Activated CD4-positive, CD25-positive, alpha-beta regulatory T cell treated with anti-CD3 and anti-CD28 coated beads, Interleukin-2, amount 50 U/mL, for 24 hours (primary cell): ENCODE data around the gene UAP1L1.
"Not testable (repeated sequence)": the region's sequence is repeated elsewhere in the genome, so short reads cannot be mapped to it uniquely, and the experiment has no call there.

Experiments used
- ATAC-seq, 2 donors: fragments of 150-1000 bp; cut with Tn5 transposase; one replicate each; pipeline ENCODE4 v1.10.0; 2021; ENCODE audit warnings: mild to moderate bottlenecking in 1 of 2, moderate library complexity in 1 of 2

Gene UAP1L1

GRCh38 chr9:137116728-137117127 lies 39.4 kb downstream of the UAP1L1 start:
- no peak for ATAC-seq

DNA sequence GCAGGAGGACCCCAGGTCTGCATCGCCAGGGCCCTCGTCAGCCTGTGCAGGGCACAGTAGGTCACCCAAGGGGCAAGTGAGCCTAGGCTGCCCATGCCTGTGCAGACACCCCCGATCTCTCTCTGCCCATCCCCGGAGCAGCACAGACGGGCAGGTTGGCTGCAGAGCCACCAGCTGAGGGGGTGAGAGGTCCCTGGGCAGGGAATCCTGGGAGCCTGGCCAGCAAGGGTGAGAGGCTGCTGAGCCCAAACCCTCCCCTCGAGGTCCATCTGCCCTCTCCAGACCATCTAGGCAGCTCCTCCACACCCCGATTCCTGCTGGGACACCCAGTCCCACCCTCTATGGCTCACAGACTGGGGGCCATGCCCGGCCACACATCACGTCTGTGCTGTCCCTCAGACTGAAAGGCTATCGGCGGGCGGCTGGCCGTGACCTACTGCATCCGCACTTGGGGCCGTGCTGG lies 40.0 kb downstream of the UAP1L1 start:
- no peak for ATAC-seq

- ATAC-seq = not testable (repeated sequence)
Measured at GRCh38 chr9:137118092-137118603, 40.8 kb downstream of the UAP1L1 start.

GRCh38 chr9:137121927-137122795 lies 44.8 kb downstream of the UAP1L1 start:
- peak in 1 of 2 donors; percentile 38 for ATAC-seq

GRCh38 chr9:137122796-137123467 lies 45.6 kb downstream of the UAP1L1 start:
- not testable (repeated sequence) for ATAC-seq

- ATAC-seq = no peak
Measured at GRCh38 chr9:137123468-137123837, 46.1 kb downstream of the UAP1L1 start.

- ATAC-seq = not testable (repeated sequence)
Measured at GRCh38 chr9:137123952-137124462, 46.7 kb downstream of the UAP1L1 start.

- no peak for ATAC-seq
Measured at GRCh38 chr9:137126786-137127185, 49.5 kb downstream of the UAP1L1 start.

- ATAC-seq = no peak
Measured at GRCh38 chr9:137127301-137128157, 50.2 kb downstream of the UAP1L1 start.

DNA sequence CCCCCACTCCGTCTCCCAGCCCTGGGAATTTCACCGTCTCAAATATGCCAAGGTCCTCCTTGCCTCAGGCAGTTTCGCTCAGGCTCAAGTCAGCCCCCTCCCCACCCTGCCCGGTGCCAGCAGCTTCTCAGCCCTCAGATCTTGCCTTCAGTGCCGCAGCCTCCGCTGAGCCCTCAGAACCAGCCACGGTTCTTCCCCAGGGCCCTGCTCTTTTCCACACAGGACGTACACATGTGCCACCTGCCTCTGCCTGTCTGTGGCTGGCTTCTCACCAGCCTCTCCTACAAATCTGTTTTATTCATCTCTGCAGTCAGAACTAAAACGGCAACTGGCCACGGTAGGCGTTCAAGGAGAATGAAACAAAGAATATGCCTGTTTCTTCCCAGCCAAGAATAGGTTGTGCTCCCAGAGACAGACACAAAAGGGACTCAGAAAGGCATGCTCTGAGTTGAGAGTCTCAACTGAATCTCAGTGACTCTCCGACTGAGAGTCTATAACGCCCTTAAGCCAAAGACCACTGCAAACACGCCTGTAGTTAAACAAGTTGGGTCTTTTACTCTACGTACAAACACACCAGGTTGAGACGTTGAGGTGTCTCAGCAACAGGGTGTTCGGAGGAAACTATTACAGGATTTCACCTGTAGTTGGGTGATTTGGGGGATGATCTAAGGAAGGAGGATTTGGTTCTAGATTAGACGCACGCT lies 51.0 kb downstream of the UAP1L1 start:
- no peak for ATAC-seq

DNA sequence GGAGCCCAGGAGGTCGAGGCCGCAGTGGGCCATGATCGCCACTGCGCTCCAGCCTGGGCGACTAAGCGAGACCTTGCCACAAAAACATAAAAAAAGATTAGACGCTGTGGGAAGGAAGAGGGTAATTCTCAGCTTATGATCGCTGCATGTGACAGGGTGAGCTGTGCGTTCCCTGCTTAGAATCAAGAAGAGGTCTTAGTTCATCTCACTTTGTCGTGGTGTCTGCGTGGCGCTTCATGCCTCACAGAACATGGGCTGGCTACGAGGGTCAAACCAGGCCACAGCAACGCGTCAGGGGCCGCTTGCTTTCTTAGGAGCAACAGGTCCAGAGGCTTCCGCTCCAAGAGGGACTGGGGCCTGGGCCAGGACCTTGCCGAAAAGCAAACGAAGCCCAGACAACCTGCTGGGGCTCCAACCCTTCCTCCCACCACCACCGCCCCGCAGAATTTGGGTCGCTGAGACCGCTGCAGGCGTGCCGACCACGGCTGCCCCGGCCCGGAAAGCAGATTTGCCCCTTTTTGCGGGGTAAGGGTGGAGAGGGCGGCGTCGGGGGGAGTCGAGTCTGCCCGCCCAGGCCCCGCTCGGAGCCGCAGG lies 51.6 kb downstream of the UAP1L1 start:
- no peak for ATAC-seq

DNA sequence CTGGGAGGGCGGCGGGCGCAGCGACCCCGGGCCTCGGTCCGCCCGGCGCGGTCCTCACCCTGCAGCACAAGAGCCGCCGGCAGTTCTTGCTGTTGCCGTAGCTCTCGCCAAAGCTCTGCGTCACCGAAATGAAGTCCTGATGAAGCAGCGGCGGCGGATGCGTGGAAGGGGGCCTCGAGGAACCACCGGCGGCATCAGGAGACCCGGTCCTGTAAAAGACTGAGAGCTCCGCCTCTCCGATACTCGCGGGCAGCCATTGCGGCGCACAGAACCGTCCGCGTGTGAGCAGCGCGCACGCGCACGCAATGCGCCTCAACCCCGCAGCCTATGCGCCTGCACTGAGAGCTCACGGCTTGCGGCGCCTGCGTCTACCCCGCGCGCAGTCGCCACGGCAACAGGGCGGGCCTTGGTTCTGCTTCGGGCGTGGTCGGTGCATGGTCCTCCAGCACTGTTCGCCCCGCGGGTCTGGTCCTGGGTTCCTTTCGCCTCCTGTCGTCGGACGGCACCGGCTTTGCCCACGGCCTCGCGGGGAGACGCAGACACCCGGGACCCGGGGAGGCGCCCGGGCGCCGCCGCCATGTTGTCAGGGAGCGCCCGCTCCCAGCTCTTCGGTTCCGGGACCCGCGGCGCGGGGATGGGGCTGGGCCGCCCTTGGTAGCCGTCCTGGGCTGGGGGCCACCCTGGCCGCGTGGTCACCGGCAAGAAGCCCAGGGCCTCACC lies 52.3 kb downstream of the UAP1L1 start:
- ATAC-seq = peak; percentile 99

DNA sequence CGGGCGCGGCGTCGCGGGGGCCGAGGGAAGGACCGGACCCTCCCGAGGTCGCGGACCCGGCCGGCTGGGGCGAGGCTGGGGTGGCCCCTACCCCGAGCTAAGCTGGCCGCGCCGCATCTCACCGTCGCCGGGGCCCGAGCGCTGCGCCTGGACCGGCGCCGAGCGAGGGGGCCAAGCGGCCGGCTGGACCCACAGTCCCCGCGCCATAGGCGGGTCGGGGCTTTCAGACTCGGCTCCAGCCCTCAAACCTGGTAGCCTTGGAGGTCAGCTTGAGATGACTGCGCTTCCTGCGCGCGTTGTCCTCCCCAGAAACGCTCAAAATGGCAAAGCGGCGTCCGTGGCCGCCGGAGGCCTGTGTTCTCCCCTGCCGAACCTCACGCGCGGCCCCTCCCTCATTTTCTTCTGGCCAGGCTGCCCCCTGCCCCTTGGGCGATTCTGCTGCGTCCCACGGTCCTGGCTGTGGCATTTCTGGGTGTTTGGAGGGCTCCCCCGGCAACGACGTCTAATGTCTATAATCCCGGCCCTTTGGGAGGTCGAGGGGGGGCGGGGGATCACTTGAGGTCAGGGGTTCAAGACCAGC lies 52.9 kb downstream of the UAP1L1 start:
- ATAC-seq = peak; percentile 0 to 1
